HG02642 (cell line): Measurements from ENCODE around the gene CDR2L.
"Not testable (repeated sequence)": the region's sequence is repeated elsewhere in the genome, so short reads cannot be mapped to it uniquely, and the experiment has no call there.

Source experiments
- ATAC-seq: cut with Tn5 transposase; IDR thresholded peaks from one replicate; pipeline ENCODE4 v1.9.1; 2021; ENCODE audit warnings: mild to moderate bottlenecking; ENCODE audit not compliant: unreplicated experiment, poor library complexity

Gene CDR2L

DNA sequence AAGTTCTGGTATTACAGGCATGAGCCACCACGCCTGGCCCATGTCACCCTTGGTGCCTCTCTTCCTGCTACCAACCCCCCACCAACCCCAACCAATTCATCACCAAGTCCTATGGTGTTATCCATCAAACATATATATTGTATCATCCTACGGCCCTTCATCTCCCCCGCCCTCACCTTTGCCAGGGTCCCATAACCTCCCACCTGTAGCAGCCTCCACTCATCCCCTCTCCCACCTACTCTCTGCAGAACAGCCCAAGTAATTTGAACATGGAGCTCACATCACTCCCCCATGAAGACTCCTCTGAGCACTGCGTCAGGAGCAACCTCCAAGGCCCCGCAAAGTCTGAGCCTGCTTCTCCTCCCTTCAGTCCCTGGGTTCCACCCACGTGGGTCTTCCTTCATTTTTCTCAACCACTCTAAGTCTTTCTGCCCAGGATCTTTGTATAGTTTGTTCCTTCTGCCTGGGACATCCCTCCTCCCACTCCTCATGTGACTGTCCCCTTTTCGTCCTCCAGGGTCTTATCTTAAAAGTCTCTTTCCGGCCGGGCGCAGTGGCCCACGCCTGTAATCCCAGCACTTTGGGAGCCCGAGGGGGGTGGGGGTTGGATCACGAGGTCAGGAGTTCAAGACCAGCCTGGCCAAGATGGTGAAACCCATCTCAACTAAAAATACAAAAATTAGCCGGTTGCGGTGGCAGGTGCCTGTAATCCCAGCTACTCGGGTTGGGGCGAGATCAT, 7.9 kb upstream of the CDR2L start:
- no peak for ATAC-seq

DNA sequence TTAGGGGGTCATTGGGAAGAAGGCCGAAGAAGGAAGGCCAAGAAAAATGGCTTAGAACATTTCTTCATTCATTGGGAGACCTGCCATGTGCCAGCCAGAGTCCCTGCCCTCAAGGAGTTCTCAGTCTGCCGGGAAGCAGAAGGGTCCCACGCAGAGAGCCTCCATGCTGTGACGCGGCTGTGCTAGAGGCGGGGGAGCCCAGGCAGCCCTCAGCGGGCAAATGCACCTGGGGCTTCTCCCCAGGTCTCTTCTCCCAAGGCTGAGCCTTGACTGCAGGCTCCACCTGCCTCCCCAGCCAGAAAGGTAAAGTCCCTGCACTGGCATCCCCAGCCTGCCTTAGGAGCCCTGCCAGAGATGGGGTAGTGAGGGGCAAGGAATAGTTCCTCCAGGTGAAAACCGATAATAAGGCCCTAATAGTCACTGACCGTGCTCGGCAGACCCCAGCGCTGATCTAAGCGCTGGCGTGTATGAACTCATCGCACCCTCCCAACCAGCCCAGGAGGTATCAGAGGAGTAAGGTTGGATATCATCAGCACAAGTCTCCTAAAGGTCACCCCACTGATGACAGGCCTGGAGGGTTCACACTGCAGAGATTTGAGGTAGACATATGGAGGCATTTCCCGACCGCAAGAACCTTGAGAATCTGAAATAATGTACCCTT, 6.0 kb upstream of the CDR2L start:
- ATAC-seq = no peak

DNA sequence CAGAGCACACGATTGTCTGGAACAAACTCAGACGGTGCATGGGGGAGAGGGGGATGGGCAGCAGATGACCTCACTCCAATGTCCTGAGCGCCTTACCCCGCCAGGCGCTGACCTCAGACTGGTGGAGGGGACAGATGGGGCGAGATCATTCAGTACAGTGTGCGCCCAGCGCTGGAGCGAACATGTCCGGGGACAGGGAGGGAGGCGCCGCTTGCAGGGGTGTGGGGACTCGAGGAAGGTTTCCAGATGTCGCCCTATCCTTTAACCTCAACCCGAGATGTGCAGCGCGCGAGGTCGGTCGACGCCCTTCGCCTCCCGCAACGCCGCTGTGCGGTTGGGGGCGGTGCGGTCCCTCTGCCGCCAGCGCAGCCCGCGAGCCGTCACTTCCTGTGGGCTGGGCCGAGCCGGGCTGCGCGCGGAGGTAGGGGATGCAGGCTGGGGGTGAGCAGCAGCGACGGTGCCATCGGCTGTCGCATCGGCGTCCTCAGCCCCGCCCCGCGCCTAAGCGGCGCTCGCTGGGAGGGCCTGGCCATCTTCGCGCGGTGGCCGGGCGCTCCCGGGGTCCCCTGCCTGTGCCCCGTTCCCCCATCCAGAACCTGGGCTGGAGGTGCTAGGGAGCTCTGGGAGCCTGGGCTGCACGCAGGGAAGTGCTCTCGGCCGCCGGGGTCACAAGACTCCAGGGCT, 5.3 kb upstream of the CDR2L start:
- peak; percentile 56 for ATAC-seq

DNA sequence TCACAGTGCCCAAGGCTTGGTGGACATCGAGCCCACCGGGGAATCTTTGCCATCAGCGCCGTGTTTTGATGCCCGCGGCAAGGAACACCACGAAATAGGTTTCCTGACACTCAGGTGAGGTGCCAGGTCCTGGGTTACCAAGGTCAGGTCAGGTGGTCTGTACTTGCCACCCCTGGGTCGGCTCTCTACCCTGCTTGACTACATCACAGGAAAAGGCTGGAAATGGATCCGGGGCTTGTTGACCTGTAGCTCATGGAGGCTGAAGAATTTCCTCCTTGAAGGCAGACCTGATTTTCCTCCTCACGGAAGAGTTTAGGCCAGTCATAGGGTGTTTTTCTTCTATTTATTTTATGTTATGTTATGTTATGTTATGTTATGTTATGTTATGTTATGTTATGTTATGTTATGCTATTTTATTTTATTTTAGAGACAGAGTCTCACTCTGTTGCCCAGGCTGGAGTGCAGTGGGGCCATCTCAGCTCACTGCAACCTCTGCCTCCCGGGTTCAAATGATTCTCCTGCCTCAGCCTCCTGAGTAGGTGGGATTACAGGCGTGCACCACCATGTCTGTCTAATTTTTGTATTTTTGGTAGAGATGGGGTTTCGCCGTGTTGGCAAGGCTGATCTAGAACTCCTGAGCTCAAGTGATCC, 4.6 kb upstream of the CDR2L start:
- not testable (repeated sequence) for ATAC-seq

DNA sequence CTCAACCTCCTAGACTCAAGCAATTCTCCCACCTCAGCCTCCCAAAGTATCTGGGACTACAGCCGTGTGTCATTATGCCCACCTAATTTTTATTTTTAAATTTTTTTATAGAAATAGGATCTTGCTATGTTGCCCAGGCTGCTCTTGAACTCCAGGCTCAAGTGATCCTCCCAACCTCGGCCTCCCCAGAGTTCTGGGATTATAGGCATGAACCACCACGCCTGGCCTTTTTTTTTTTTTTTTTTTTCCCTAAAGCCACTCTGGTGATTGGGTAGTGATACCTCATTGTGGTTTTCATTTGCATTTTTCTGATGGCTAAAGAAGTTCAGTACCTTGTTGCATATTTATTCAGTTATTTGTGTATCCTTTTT, 1.2 kb upstream of the CDR2L start:
- no peak for ATAC-seq

DNA sequence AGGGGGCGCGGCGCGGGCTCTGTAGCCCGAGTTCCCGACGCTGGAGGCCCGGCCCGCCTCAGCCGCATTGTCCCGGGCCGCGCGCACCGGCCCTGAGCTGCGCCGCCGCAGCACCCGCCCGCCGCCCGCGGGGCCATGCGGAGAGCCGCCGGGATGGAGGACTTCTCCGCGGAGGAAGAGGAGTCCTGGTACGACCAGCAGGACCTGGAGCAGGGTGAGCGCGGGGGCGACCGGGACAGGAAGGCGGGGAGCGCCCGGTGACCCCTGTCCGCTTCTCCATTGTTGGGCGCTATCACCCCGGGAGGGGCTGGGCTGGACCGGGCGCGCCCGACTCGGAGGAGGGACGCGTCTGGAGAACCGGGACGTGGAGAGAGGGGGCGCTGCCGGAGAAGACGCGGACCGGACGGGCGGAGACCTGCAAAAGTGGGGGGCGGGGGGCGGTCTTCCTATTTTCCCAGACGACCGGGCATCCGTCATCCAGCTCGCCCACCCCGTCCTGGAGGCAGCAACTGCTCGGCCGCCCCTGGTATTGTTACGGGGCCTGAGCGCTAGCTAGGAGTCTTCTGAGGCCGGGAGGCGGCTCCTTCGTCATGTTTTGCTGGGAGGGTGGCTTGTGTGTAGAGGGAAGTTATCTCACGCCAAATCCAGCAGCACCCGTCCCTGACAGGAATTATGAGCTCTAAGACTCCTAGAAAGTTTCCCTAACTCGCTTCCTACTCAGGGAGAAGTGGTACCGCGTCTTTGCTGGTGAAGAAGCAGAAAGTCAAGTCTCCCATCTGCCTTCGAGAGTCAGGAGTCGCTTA, 678 bp downstream of the CDR2L start:
- ATAC-seq = peak; percentile 42

DNA sequence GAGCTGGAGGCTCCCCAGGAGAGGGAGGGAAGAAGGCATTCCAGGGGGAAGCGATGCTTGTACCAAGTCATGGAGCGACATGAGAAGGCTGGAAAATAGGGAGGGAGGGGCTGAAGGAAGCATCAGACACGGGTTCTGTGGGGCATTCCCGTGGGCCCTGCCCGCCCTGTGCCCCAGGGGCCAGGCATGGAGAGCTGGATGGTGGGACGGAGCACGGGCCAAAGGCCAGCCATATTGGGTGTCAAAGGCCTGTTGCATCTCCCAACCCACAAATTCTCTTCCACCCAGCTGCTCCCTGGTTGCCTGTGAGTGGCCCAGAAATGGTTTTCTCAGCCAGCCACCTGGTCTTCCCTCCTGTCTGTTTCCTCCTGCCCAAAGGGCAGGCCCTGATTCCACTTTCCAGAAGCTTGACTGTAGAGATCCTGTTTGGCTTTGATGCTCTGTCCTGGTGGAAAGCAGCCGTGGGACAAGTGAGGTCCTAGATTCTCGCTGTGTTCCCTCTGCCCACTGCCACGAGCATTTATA, 3.2 kb downstream of the CDR2L start:
- ATAC-seq = no peak

DNA sequence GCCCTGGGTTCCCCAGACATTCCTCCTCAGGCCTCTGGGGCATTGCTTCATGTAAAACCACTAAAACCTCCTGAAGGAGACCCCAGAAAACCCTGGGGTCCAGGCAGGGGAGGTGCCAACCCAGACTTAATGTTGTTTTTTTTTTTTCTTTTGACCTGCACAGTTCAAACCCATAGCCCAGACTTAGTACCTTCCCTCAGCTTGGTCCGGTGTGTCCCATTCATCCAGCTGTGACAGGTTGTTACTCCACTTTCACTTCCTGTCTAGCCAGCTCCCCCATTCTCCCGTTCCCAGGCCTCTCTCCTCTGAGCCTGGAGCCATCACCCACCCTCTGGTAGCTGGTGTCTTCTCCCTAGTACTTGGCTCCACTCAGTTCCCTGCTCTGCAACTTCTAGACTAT, 4.8 kb downstream of the CDR2L start:
- ATAC-seq = no peak

DNA sequence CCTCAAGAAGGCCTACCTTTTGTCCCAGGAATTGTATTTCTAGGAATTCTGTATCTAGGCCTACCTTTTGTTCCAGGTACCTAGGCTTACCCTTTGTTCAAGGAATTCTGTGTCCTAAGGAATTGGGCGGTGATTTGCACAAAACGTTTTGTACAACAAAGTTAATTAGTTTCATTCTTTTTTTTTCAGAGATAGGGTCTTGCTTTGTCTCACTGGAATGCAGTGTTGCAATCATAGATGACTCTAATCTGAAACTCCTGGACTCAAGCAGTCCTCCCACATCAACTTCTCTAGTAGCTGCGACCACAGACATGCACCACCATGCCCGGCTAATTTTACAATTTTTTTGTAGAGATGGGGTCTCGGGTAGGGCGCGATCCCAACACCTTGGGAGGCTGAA, 7.0 kb downstream of the CDR2L start:
- ATAC-seq = no peak

DNA sequence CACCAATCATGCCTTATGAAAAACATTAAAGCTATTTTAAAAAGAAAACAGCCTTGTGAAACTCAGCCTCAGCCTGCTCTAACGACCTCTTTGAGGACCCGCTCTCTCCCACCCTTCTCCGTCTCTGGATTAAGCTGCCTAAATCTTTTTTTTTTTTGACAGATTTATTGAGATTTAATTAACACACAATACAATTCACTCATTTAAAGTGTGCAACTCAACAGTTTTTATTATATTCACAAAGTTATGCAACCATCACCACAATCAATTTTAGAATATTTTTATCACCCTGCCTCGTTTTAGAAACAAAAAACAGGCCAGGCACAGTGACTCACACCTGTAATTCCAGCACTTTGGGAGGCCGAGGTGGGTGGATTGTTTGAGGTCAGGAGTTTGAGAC, 8.4 kb downstream of the CDR2L start:
- no peak for ATAC-seq

DNA sequence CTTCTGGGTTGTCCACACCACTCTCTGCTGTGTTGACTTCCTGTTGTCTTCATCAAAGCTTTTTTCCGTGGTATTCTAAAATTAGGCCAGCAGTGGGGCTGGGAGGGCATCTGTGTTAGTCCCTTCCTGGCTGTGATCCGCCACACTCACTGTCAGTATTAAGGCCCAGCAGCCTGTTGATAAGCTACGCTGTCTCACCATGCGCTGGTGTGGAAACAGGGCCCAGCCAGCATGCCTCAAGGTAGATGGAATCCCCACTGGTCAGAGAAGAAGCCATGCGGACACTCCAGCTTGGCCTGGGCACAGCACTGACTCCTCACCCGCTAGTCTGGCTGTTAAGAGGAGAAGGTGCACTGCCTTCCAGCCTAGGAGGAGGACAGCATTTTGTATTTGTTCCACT, 11.4 kb downstream of the CDR2L start:
- no peak for ATAC-seq

DNA sequence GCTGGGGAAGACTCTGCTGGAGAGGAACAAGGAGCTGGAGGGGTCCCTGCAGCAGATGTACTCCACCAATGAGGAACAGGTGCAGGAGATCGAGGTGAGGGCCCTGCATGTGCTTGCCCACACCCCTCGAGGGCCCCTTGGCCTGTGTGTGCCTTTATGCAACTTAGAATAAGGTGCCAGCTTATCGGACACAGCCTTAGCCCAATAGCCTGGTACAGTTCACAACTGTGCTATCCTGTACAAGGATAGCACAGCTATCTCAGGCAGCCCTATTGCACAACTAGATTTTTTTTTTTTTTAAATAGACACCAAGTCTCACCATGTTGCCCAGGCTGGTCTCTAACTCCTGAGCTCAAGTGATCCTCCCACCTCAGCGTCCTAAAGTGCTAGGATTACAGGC, 12.1 kb downstream of the CDR2L start:
- no peak for ATAC-seq

DNA sequence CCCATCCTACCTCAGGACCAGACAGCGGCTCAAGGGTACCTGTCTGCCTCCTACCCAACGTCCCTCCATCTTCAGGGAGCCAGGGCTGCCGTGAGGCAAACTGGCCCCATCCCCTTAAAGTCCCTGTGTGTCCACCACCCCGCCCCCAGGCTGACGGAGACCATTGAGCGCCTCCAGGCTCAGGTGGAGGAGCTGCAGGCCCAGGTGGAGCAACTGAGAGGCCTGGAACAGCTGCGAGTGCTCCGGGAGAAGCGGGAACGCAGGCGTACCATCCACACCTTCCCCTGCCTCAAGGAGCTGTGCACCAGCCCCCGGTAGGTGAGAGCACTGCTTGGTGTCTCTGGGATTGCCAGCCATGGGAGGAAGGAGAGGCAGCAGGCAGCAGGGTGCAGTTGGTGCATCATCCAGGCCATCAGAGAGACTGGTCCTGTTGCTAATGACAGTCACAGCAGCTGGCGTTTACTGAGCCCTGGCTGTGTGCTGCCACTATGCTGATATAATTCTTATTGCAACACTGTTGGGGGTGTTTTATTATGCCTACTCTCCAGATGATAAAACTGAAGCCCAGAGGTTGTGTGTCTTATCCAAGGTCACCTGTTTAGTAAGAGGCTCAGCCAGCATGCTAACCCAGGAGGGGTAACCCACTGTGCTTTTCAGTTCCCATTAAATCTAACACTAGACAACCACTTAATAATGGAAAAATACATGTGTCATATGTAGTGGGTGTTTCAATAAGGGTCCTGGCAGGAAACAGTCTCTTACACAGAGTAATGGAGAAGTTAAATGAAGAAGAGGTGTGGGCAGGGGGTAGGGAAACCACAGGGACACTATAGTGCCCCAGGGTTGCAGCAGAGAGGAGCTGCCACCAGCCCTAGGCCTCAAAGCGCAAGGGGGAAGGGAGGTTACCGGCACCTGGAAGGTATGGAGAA, 14.7 kb downstream of the CDR2L start:
- ATAC-seq = no peak

DNA sequence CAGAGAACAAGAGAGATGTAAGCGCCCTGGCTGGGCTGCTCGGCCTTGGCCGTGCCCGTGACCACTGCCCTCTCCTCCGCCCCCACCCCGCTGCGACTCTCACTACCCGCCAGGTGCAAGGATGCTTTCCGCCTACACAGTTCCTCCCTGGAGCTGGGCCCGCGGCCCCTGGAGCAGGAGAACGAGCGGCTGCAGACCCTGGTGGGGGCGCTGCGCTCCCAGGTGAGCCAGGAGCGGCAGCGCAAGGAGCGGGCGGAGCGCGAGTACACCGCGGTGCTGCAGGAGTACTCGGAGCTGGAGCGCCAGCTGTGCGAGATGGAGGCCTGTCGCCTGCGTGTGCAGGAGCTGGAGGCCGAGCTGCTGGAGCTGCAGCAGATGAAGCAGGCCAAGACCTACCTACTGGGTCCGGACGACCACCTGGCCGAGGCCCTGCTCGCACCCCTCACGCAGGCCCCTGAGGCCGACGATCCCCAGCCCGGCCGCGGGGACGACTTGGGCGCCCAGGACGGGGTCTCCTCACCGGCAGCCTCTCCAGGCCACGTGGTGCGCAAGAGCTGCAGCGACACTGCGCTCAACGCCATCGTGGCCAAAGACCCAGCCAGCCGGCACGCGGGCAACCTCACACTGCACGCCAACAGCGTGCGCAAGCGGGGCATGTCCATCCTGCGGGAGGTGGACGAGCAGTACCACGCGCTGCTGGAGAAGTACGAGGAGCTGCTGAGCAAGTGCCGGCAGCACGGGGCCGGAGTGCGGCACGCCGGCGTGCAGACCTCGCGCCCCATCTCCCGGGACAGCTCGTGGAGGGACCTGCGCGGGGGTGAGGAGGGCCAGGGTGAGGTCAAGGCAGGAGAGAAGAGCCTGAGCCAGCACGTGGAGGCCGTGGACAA, 15.9 kb downstream of the CDR2L start:
- no peak for ATAC-seq

DNA sequence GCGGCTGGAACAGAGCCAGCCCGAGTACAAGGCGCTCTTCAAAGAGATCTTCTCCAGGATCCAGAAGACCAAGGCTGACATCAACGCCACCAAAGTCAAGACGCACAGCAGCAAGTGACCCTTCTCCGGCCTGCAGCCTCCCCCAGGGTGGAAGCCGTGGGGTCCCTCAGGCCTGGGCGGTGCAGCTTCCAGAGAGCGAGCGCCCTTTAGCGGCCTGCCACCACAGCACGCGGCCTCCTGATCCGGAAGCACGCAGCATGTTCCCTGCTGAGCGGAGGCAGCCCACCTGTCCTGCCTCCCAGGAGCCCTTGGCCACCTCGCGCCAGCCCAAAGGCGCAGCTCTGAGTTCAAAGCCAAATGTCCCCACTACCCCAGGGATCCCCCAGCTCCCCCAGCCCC, 16.5 kb downstream of the CDR2L start:
- no peak for ATAC-seq

DNA sequence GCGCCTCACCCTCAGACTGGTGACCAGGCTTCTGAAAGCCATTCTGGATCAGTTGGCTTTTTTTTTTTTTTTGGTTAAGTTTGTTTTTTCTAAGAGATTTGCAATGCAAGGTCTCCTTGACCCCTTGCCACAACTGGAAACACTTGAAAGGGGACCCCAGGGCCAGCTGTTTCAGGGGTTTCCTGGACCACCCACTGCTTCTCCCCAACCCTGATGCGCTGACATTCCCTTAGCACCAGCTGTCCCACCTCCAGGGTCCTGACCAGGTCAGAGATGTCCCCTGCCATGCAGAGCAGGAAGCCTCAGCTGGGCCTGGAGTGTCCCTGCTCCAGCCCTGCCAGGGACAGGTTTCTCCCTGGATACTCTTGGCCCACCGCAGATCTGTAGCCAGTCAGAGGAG, 16.9 kb downstream of the CDR2L start:
- ATAC-seq = no peak

DNA sequence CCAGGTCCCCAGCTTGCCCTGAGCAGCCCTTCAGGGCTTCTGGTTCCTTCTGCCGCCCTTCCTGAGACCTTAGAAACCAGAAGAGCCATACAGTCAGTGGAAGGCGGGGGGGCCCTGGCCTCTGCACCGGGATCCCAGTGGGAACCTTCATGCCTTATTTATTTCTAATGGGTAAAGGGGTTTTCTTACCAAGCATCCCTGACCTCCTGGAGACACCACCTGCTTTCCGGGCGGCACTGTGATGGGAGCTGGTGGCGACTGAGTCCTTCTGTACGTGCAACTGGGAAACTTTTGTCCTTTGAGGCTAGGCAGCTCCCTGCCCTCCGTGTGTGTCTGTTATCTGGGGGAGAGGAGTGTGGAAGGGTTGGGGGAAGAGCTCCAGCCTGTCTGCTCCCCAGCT, 17.9 kb downstream of the CDR2L start:
- ATAC-seq = no peak

DNA sequence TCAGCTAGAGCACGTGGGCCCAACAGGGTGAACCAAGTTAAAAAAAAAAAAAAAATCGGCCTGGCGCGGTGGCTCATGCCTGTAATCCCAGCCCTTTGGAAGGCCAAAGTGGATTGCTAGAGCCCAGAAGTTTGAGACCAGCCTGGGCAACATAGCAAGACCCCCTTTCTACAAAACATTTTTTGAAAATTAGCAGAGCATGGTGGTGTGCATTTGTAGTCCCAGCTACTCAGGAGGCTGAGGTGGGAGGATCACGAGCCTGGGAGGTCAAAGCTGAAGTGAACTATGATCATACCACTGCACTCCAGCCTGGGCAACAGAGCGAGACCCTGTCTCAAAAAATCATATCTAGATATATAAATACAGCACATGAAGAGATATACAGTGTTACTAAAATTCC, 18.7 kb downstream of the CDR2L start:
- ATAC-seq = not testable (repeated sequence)
